Stomach (tissue), 9 donors: ENCODE results near the gene OR8H3. TPM values are rescaled to one million over a fixed set of nuclear protein-coding genes. Genes with fewer than 3 reads are reported as not detected.

Experiments
- DNase-seq, 2 donors: peaks; one replicate each; pipeline versions ENCODE4 v3.0.0 to v3.0.0-alpha.2; 2013 to 2019
- H3K27ac ChIP-seq, 5 donors: fragments of 200-600 bp in 4 of 5; sonication (generic) in 4 of 5; one replicate each; pipeline ENCODE4 v1.5.1; 2013 to 2019; ENCODE audit warnings: mild to moderate bottlenecking in 1 of 5, moderate library complexity in 1 of 5
- H3K27me3 ChIP-seq, 3 donors: fragments of 200-600 bp; sonication (generic); one replicate each; pipeline ENCODE4 v1.5.1; 2017 to 2019; ENCODE audit warnings: mixed run types in 1 of 3
- H3K36me3 ChIP-seq, 4 donors: fragments of 200-600 bp; sonication (generic); 1 replicate in 3 of 4; 2 replicates in 1 of 4; pipeline ENCODE4 v1.5.1; 2016 to 2019
- H3K4me1 ChIP-seq, 4 donors: fragments of 200-600 bp; sonication (generic); one replicate each; pipeline ENCODE4 v1.5.1; 2016 to 2019
- H3K4me3 ChIP-seq, 4 donors: fragments of 200-600 bp; sonication (generic) in 3 of 4; one replicate each; pipeline ENCODE4 v1.5.1; 2016 to 2019; ENCODE audit warnings: mild to moderate bottlenecking in 1 of 4
- H3K9me3 ChIP-seq, 4 donors: fragments of 200-600 bp; sonication (generic); one replicate each; pipeline ENCODE4 v1.5.1; 2016 to 2019
- CTCF ChIP-seq, 7 experiments: fragments of 450-650 bp in 4 of 7; fragments of 200-600 bp in 3 of 7; sonication (generic) in 3 of 7; IDR thresholded peaks; one replicate each; pipeline ENCODE4 v1.5.1; 2016 to 2019; ENCODE audit warnings: antibody characterized with exemption in 7 of 7, control low read depth in 2 of 7, mild to moderate bottlenecking in 1 of 7
- EP300 ChIP-seq: sonication (generic); formaldehyde crosslinking; IDR thresholded peaks from one replicate; pipeline ENCODE4 v1.6.1; 2017; ENCODE audit warnings: antibody characterized with exemption
- POLR2A ChIP-seq, 4 donors: fragments of 450-650 bp; IDR thresholded peaks; one replicate each; pipeline ENCODE4 v1.6.1; 2016; ENCODE audit warnings: antibody characterized with exemption in 4 of 4, control low read depth in 2 of 4, mild to moderate bottlenecking in 1 of 4, moderate library complexity in 1 of 4
- POLR2AphosphoS5 ChIP-seq, 3 donors: sonication (generic); formaldehyde crosslinking; IDR thresholded peaks; one replicate each; pipeline ENCODE4 v1.6.1; 2016; ENCODE audit warnings: antibody characterized with exemption in 3 of 3
- WGBS, 5 donors: extraction: QIAGEN DNeasy Blood & Tissue Kit in 3 of 5; methylation state at CpG; one replicate each; pipeline versions ENCODE4 v1.1.5 to v1.1.7; 2013 to 2018; 5-methylcytosine and 5-hydroxymethylcytosine counted together
- intact Hi-C: fragments of 100-400 bp; cut with DNase I; formaldehyde crosslinking; loops from one replicate; pipeline ENCODE4 v1.15.1; 2023; ENCODE audit warnings: low total_unique reads
- polyA plus RNA-seq, 3 donors: library from polyadenylated mRNA; stranded (reverse); fragments of 200-250 nt; gene quantifications; one replicate each; pipeline ENCODE4 v1.2.3, GENCODE V29; 2013
- small RNA-seq, 4 donors: library from RNA; depleted of rRNA; stranded (forward); fragments of <200 nt; gene quantifications; one replicate each; pipeline ENCODE3, GENCODE V24; 2016
- total RNA-seq, 5 donors: library from RNA; depleted of rRNA; stranded (reverse); fragments of >200 nt; gene quantifications; one replicate each; pipeline versions ENCODE4 v1.1.0 to v1.2.3, GENCODE V29; 2014 to 2016
- donor health status: healthy with polysubstance abuse.
- donor health status: Bipolar disorder and iron deficiency.
- donor health status: healthy.

Gene OR8H3
- total and polyA plus RNA-seq, 8 donors = not detected

GRCh38 chr11:56163804-56164203 lies 41.6 kb downstream of the OR8H3 start:
- peaks cover 0 to 6% (median 0%) of the 10 kb centered on the region in 4 donors for H3K9me3 ChIP-seq
- TF ChIP-seq POLR2A (IDR thresholded peaks at IDR 0.05) = no peak
- TF ChIP-seq POLR2AphosphoS5 (IDR thresholded peaks at IDR 0.05) = no peak
- no peak for TF ChIP-seq EP300
- TF ChIP-seq CTCF (IDR thresholded peaks at IDR 0.05) = no peak
- no peaks in the 10 kb centered on the region for H3K4me1 ChIP-seq
- no peak for DNase-seq
- H3K27ac ChIP-seq = no peak overlapping the region
- intact Hi-C loops = no loop called here
- no peaks in the 10 kb centered on the region for H3K36me3 ChIP-seq
- 41 to 65% (median 57%) methylated on average over 3 of the region's 3 CpGs for WGBS, 5 donors
- H3K27me3 ChIP-seq = no peaks in the 10 kb centered on the region
- H3K4me3 ChIP-seq = no peak overlapping the region

- Histone ChIP-seq H3K27me3 (no peaks in the 10 kb centered on the region), H3K36me3 (no peaks in the 10 kb centered on the region), H3K4me3 (no peak overlapping the region), H3K4me1 (no peaks in the 10 kb centered on the region), H3K27ac (no peak overlapping the region), H3K9me3 (peaks cover 0 to 11% (median 3%) of the 10 kb centered on the region in 4 donors)
- WGBS, 5 donors = 28 to 45% (median 31%) methylated on average over 3 of the region's 3 CpGs
- intact Hi-C loops = no loop called here
- DNase-seq = peak in 1 of 2 donors; percentile 14
- TF ChIP-seq CTCF (IDR thresholded peaks at IDR 0.05) (no peak), EP300 (no peak), POLR2A (IDR thresholded peaks at IDR 0.05) (no peak), POLR2AphosphoS5 (IDR thresholded peaks at IDR 0.05) (no peak)
Measured at GRCh38 chr11:56172256-56172830, 50.2 kb downstream of the OR8H3 start.

Small RNA genes within 50 kb of the gene (small RNA-seq; reads per million reads assigned to genes)
- 0 reads per million in 4 donors for gene OR8I4P

Other genes with a start within 250 kb of the OR8H3 start
- gene TRIM51, start 239.1 kb upstream of the OR8H3 start, total RNA-seq = not detected
- gene TRIM51, start 239.1 kb upstream of the OR8H3 start, polyA plus RNA-seq = not detected
- gene OR5W2, start 207.8 kb upstream of the OR8H3 start, total RNA-seq = not detected
- gene OR5W2, start 207.8 kb upstream of the OR8H3 start, polyA plus RNA-seq = not detected
- gene OR5I1, start 186.0 kb upstream of the OR8H3 start, total RNA-seq = not detected
- not detected for gene OR5I1, start 186.0 kb upstream of the OR8H3 start, polyA plus RNA-seq
- gene OR10AG1, start 152.4 kb upstream of the OR8H3 start, total RNA-seq = not detected
- gene OR10AG1, start 152.4 kb upstream of the OR8H3 start, polyA plus RNA-seq = not detected
- not detected for gene OR5F1, start 127.7 kb upstream of the OR8H3 start, total RNA-seq
- not detected for gene OR5F1, start 127.7 kb upstream of the OR8H3 start, polyA plus RNA-seq
- not detected for gene OR5AS1, start 94.7 kb upstream of the OR8H3 start, total RNA-seq
- not detected for gene OR5AS1, start 94.7 kb upstream of the OR8H3 start, polyA plus RNA-seq
- gene OR8I2, start 29.1 kb upstream of the OR8H3 start, total RNA-seq = not detected
- gene OR8I2, start 29.1 kb upstream of the OR8H3 start, polyA plus RNA-seq = not detected
- gene OR8H2, start 18.7 kb upstream of the OR8H3 start, total RNA-seq = not detected
- gene OR8H2, start 18.7 kb upstream of the OR8H3 start, polyA plus RNA-seq = not detected
- gene OR8J3, start 17.8 kb downstream of the OR8H3 start, total RNA-seq = not detected
- gene OR8J3, start 17.8 kb downstream of the OR8H3 start, polyA plus RNA-seq = not detected
- not detected for gene OR8K5, start 37.9 kb downstream of the OR8H3 start, total RNA-seq
- not detected for gene OR8K5, start 37.9 kb downstream of the OR8H3 start, polyA plus RNA-seq
- not detected for gene OR5J2, start 54.2 kb downstream of the OR8H3 start, total RNA-seq
- gene OR5J2, start 54.2 kb downstream of the OR8H3 start, polyA plus RNA-seq = not detected
- gene OR5T2, start 111.9 kb downstream of the OR8H3 start, total RNA-seq = not detected
- gene OR5T2, start 111.9 kb downstream of the OR8H3 start, polyA plus RNA-seq = not detected
- gene OR5T3, start 129.9 kb downstream of the OR8H3 start, total RNA-seq = not detected
- gene OR5T3, start 129.9 kb downstream of the OR8H3 start, polyA plus RNA-seq = not detected
- not detected for gene OR5T1, start 151.8 kb downstream of the OR8H3 start, total RNA-seq
- gene OR5T1, start 151.8 kb downstream of the OR8H3 start, polyA plus RNA-seq = not detected
- not detected for gene OR8H1, start 169.9 kb downstream of the OR8H3 start, total RNA-seq
- not detected for gene OR8H1, start 169.9 kb downstream of the OR8H3 start, polyA plus RNA-seq
- not detected for gene OR8K3, start 192.8 kb downstream of the OR8H3 start, total RNA-seq
- not detected for gene OR8K3, start 192.8 kb downstream of the OR8H3 start, polyA plus RNA-seq
- not detected for gene OR8K1, start 223.7 kb downstream of the OR8H3 start, total RNA-seq
- not detected for gene OR8K1, start 223.7 kb downstream of the OR8H3 start, polyA plus RNA-seq
- not detected for gene OR8J1, start 231.9 kb downstream of the OR8H3 start, total RNA-seq
- not detected for gene OR8J1, start 231.9 kb downstream of the OR8H3 start, polyA plus RNA-seq